Psoas muscle (tissue), 8 donors: ENCODE data around the gene PFKL. TPM values are rescaled to one million over a fixed set of nuclear protein-coding genes. Genes with fewer than 3 reads are reported as not detected.

Experiments used
- ATAC-seq, 4 donors: fragments of 200-7000 bp; cut with Tn5 transposase; one replicate each; pipeline ENCODE4 v1.9.1; 2020; ENCODE audit warnings: moderate library complexity in 3 of 4, mild to moderate bottlenecking in 2 of 4
- DNase-seq, 2 donors: peaks; one replicate each; pipeline ENCODE4 v3.0.0-alpha.2; 2020
- H3K27ac ChIP-seq: fragments of 200-600 bp; one replicate; pipeline ENCODE4 v1.8.0; 2022
- H3K27me3 ChIP-seq, 3 donors: fragments of 200-600 bp in 1 of 3; one replicate each; pipeline versions ENCODE4 v1.6.1 to v1.8.0; 2013 to 2022; ENCODE audit warnings: low read length in 2 of 3, mild to moderate bottlenecking in 2 of 3, moderate library complexity in 1 of 3; ENCODE audit not compliant: insufficient read depth in 3 of 3
- H3K36me3 ChIP-seq, 2 donors: fragments of 200-600 bp in 1 of 2; one replicate each; pipeline versions ENCODE4 v1.6.1 to v1.8.0; 2013 to 2022; ENCODE audit warnings: low read depth in 1 of 2, mild to moderate bottlenecking in 1 of 2, moderate library complexity in 1 of 2; ENCODE audit not compliant: insufficient read depth in 1 of 2
- H3K4me1 ChIP-seq: fragments of 200-600 bp; one replicate; pipeline ENCODE4 v1.8.0; 2022
- H3K4me3 ChIP-seq: fragments of 200-600 bp; one replicate; pipeline ENCODE4 v1.8.0; 2022; ENCODE audit warnings: mild to moderate bottlenecking
- H3K9me3 ChIP-seq: fragments of 200-600 bp; one replicate; pipeline ENCODE4 v1.8.0; 2022
- CTCF ChIP-seq: fragments of 200-600 bp; IDR thresholded peaks from one replicate; pipeline ENCODE4 v1.8.0; 2022; ENCODE audit warnings: antibody characterized with exemption
- WGBS, 3 donors: extraction: QIAGEN DNeasy Blood & Tissue Kit; methylation state at CpG; one replicate each; pipeline versions ENCODE4 v1.1.6 to v1.1.7; 2013; 5-methylcytosine and 5-hydroxymethylcytosine counted together
- intact Hi-C, 2 donors: fragments of 100-400 bp; cut with DNase I; formaldehyde crosslinking; loops; one replicate each; pipeline versions ENCODE4 v1.11.0 to v1.14.2; 2022
- polyA plus RNA-seq, 3 donors: library from polyadenylated mRNA; stranded (reverse); fragments of 200-250 nt; gene quantifications; one replicate each; pipeline ENCODE4 v1.2.3, GENCODE V29; 2013
- total RNA-seq, 4 donors: library from RNA; stranded (reverse); fragmentation: NEBNext Ultra II Directional in 2 of 4; extraction: Animal tissue kit (Norgen Biotek cat#: 25700) in 2 of 4; gene quantifications; one replicate each; pipeline versions ENCODE4 v1.2.1 to v1.2.4, GENCODE V29; 2021 to 2023
- donor health status: healthy with polysubstance abuse.
- donor health status: DM: no; HTN: no; CAD: no; lungs with moderate emphysema.
- donor health status: Bipolar disorder and iron deficiency.
- donor health status: healthy.
- donor health status: DM: yes; HTN: yes; CAD: no.
- donor health status: DM: no; HTN: no; CAD: no.
- donor health status: DM: no; HTN: no; CAD: no.
- donor health status: DM: yes; HTN: yes; CAD: no.

PFKL gene
- total and polyA plus RNA-seq, 7 donors, result 9.2 to 33.6 (median 21.2) TPM

- TF ChIP-seq CTCF, result no peak
- H3K27ac ChIP-seq, result no peak overlapping the region
- H3K4me1 ChIP-seq, result no peaks in the 10 kb centered on the region
- no peak for ATAC-seq
- no peak overlapping the region for H3K4me3 ChIP-seq
- intact Hi-C loops, result no loop called here
- 89 to 94% (median 91%) methylated on average over 6 of the region's 6 CpGs for WGBS, 3 donors
- DNase-seq, result peak in 1 of 2 donors; percentile 18
- no peaks in the 10 kb centered on the region for H3K36me3 ChIP-seq
- peaks cover 0 to 58% (median 20%) of the 10 kb centered on the region in 3 donors for H3K27me3 ChIP-seq
- H3K9me3 ChIP-seq, result no peaks in the 10 kb centered on the region
Measured at GRCh38 chr21:44371596-44371995, 71.7 kb downstream of the PFKL start.

- Histone ChIP-seq H3K27ac (no peak overlapping the region), H3K4me1 (no peaks in the 10 kb centered on the region), H3K4me3 (no peak overlapping the region), H3K36me3 (no peaks in the 10 kb centered on the region), H3K9me3 (no peaks in the 10 kb centered on the region), H3K27me3 (peaks cover 0 to 62% (median 25%) of the 10 kb centered on the region in 3 donors)
- intact Hi-C loops, result no loop called here
- 69 to 70% (median 69%) methylated on average over 8 of the region's 8 CpGs for WGBS, 3 donors
- DNase-seq, result peak in 1 of 2 donors; percentile 39
- TF ChIP-seq CTCF, result no peak
- no peak for ATAC-seq
Measured at GRCh38 chr21:44372616-44373015, 72.8 kb downstream of the PFKL start.

- TF ChIP-seq CTCF, result no peak
- no peaks in the 10 kb centered on the region for H3K9me3 ChIP-seq
- ATAC-seq, result no peak
Measured at GRCh38 chr21:44374601-44375280, 74.9 kb downstream of the PFKL start.

GRCh38 chr21:44375281-44375651 is 75.4 kb downstream of the PFKL start:
- TF ChIP-seq CTCF, result no peak
- intact Hi-C loops, result no loop called here
- no peaks in the 10 kb centered on the region for H3K4me1 ChIP-seq
- no peak for ATAC-seq
- H3K27ac ChIP-seq, result no peak overlapping the region
- H3K4me3 ChIP-seq, result no peak overlapping the region
- WGBS, 3 donors, result 66 to 84% (median 72%) methylated on average over 10 of the region's 10 CpGs
- peak in 1 of 2 donors; percentile 31 for DNase-seq
- no peaks in the 10 kb centered on the region for H3K9me3 ChIP-seq
- no peaks in the 10 kb centered on the region for H3K36me3 ChIP-seq
- peaks cover 0 to 56% (median 22%) of the 10 kb centered on the region in 3 donors for H3K27me3 ChIP-seq

More at GRCh38 chr21:44374601-44375280, 74.9 kb downstream of the PFKL start:
- no peak overlapping the region for H3K27ac ChIP-seq
- WGBS, 3 donors, result 82 to 89% (median 85%) methylated on average over 24 of the region's 24 CpGs
- DNase-seq, result peak in 1 of 2 donors; percentile 18
- H3K27me3 ChIP-seq, result peaks cover 0 to 58% (median 24%) of the 10 kb centered on the region in 3 donors
- H3K4me1 ChIP-seq, result no peaks in the 10 kb centered on the region
- H3K4me3 ChIP-seq, result no peak overlapping the region
- H3K36me3 ChIP-seq, result no peaks in the 10 kb centered on the region
- intact Hi-C loops, result no loop called here
